B cell (primary cell): Measurements from ENCODE around the gene EXOC6. TPM values are rescaled to one million over a fixed set of nuclear protein-coding genes. Genes with fewer than 3 reads are reported as not detected.

Source experiments
- ATAC-seq: fragments of 200-7000 bp; cut with Tn5 transposase; one replicate; pipeline ENCODE4 v1.10.0; 2021; ENCODE audit warnings: low read depth, mild to moderate bottlenecking, moderate number of reproducible peaks, moderate library complexity
- CTCF ChIA-PET: fragments of 350-600 bp; sonication (Branson Sonifier 250); formaldehyde crosslinking; loops from one replicate; lab custom pipeline; 2021; ENCODE audit warnings: antibody characterized with exemption, inconsistent platforms; lab: Charles Lee
- POLR2A ChIA-PET: fragments of 350-600 bp; sonication (Branson Sonifier 250); formaldehyde crosslinking; loops from one replicate; lab custom pipeline; 2021; ENCODE audit warnings: antibody characterized with exemption; lab: Charles Lee
- DNase-seq: peaks from one replicate; pipeline ENCODE4 v3.0.0; 2013
- H2AFZ ChIP-seq: 2 replicates; pipeline ENCODE4 v1.6.1; 2012; ENCODE audit warnings: mild to moderate bottlenecking, low read depth, low read length; ENCODE audit not compliant: insufficient read depth, poor library complexity, severe bottlenecking
- H3K27ac ChIP-seq, 2 donors: 1 replicate in 1 of 2; 2 replicates in 1 of 2; pipeline ENCODE4 v1.5.1; 2012 to 2013; ENCODE audit warnings: low read length in 2 of 2, mild to moderate bottlenecking in 2 of 2, moderate library complexity in 1 of 2
- H3K27me3 ChIP-seq, 4 experiments: fragments of 200-600 bp in 1 of 4; sonication (generic) in 1 of 4; replicated peaks in 1 of 4; 1 replicate in 2 of 4; 2 replicates in 2 of 4; pipeline versions ENCODE4 v1.6.1 to v1.7.0; 2013 to 2016; ENCODE audit warnings: low read length in 3 of 4, mild to moderate bottlenecking in 2 of 4, mixed read lengths in 1 of 4, moderate library complexity in 1 of 4; ENCODE audit not compliant: insufficient read depth in 4 of 4, control insufficient read depth in 3 of 4; ENCODE audit errors: control extremely low read depth in 1 of 4
- H3K36me3 ChIP-seq, 2 experiments: replicated peaks in 1 of 2; 1 replicate in 1 of 2; 2 replicates in 1 of 2; pipeline versions ENCODE4 v1.6.1 to v1.7.1; 2013; ENCODE audit warnings: low read length in 1 of 2; ENCODE audit not compliant: insufficient read depth in 2 of 2, control insufficient read depth in 1 of 2; ENCODE audit errors: control extremely low read depth in 1 of 2, extremely low read depth in 1 of 2
- H3K4me1 ChIP-seq, 2 donors: fragments of 200-600 bp in 1 of 2; sonication (generic) in 1 of 2; 1 replicate in 1 of 2; 2 replicates in 1 of 2; pipeline versions ENCODE4 v1.5.1 to v1.6.1; 2013 to 2017; ENCODE audit warnings: low read length in 2 of 2; ENCODE audit not compliant: control insufficient read depth in 2 of 2, insufficient read depth in 2 of 2
- H3K4me2 ChIP-seq: replicated peaks from 2 replicates; pipeline ENCODE3; 2012; ENCODE audit warnings: mild to moderate bottlenecking, low read depth, low read length; ENCODE audit not compliant: poor library complexity, severe bottlenecking
- H3K4me3 ChIP-seq, 5 experiments: fragments of 200-600 bp in 1 of 5; sonication (generic) in 1 of 5; 1 replicate in 3 of 5; 2 replicates in 2 of 5; pipeline versions ENCODE4 v1.5.1 to v1.7.0; 2011 to 2016; ENCODE audit warnings: low read length in 4 of 5, mild to moderate bottlenecking in 4 of 5, low read depth in 2 of 5, control low read depth in 1 of 5, moderate library complexity in 1 of 5; ENCODE audit not compliant: insufficient read depth in 1 of 5; ENCODE audit errors: control extremely low read depth in 1 of 5, extremely low read depth in 1 of 5
- H3K79me2 ChIP-seq: fragments of 200-600 bp; sonication (generic); one replicate; pipeline ENCODE4 v1.6.0; 2016; ENCODE audit warnings: low read length; ENCODE audit not compliant: control insufficient read depth, insufficient read depth
- H3K9ac ChIP-seq: fragments of 200-600 bp; sonication (generic); 2 replicates; pipeline ENCODE4 v1.6.1; 2017; ENCODE audit warnings: mild to moderate bottlenecking, low read length, moderate library complexity
- H3K9me3 ChIP-seq, 3 donors: one replicate each; pipeline versions ENCODE4 v1.6.1 to v1.7.1; 2013; ENCODE audit warnings: low read length in 2 of 3; ENCODE audit not compliant: control insufficient read depth in 2 of 3, insufficient read depth in 1 of 3; ENCODE audit errors: control extremely low read depth in 1 of 3
- H4K20me1 ChIP-seq: 2 replicates; pipeline ENCODE4 v1.6.0; 2012; ENCODE audit warnings: mild to moderate bottlenecking, low read length; ENCODE audit not compliant: insufficient read depth, control insufficient read depth, poor library complexity, severe bottlenecking
- H3K27ac Mint-ChIP-seq: one replicate; pipeline ENCODE4 v1.8.0; 2021; ENCODE audit warnings: mixed read lengths
- H3K27me3 Mint-ChIP-seq: one replicate; pipeline ENCODE4 v1.8.0; 2021; ENCODE audit warnings: mixed read lengths
- H3K4me1 Mint-ChIP-seq: one replicate; pipeline ENCODE4 v1.8.0; 2021; ENCODE audit warnings: mixed read lengths
- H3K4me3 Mint-ChIP-seq: one replicate; pipeline ENCODE4 v1.8.0; 2021; ENCODE audit warnings: mixed read lengths
- H3K9me3 Mint-ChIP-seq: one replicate; pipeline ENCODE4 v1.8.0; 2022; ENCODE audit warnings: mixed read lengths; ENCODE audit not compliant: insufficient read depth
- EZH2 ChIP-seq: IDR thresholded peaks from 2 replicates; pipeline ENCODE4 v1.6.1; 2012; ENCODE audit warnings: borderline replicate concordance, low read depth, mild to moderate bottlenecking, moderate library complexity, low read length; ENCODE audit not compliant: insufficient read depth, poor library complexity, severe bottlenecking
- WGBS: methylation state at CpG from one replicate; pipeline ENCODE4 v1.1.5; 2013; ENCODE audit warnings: missing lambda C conversion rate; ENCODE audit not compliant: insufficient coverage; 5-methylcytosine and 5-hydroxymethylcytosine counted together
- intact Hi-C: fragments of 100-400 bp; cut with micrococcal nuclease; formaldehyde crosslinking; loops from one replicate; pipeline ENCODE4 v1.10.0; 2022
- polyA plus RNA-seq: library from polyadenylated mRNA; depleted of rRNA; stranded (reverse); fragments of >200 nt; gene quantifications from 2 replicates; pipeline ENCODE4 v1.2.3, GENCODE V29; 2012
- total RNA-seq, 2 donors: library from RNA; stranded (reverse); fragments of 120-200 nt in 1 of 2; gene quantifications; 1 replicate in 1 of 2; 2 replicates in 1 of 2; pipeline versions ENCODE4 v1.2.3 to v1.2.4, GENCODE V29; 2013 to 2022
- TF ChIP-seq, protein P1 (sequence below): fragments of 200-600 bp; IDR thresholded peaks from one replicate; pipeline ENCODE4 v1.8.0; 2022; ENCODE audit warnings: antibody characterized with exemption, mild to moderate bottlenecking

EXOC6 gene
- total and polyA plus RNA-seq, 2 donors (not counting 1 experiment from before 2014, with no cell fraction given): 7.9 to 22.6 TPM

DNA sequence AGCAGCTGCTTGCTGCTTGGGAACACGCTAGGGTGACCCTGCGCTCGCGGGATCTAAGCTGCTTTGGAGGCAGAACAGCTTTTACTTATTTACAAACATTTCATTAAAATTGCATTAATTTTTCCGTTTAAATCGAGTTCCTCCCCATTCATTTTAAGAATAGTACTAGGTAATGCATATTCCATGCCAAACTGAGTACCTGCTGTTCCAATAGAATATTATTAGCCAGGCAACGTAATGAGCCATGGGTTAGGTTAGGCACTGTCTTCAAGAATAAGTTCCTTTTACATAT is 860 bp downstream of the EXOC6 start:
- ATAC-seq: no peak
- Mint-ChIP-seq H3K27ac (peak overlapping the region; percentile 84), H3K27me3 (no peaks in the 10 kb centered on the region), H3K9me3 (no peaks in the 10 kb centered on the region), H3K4me3 (peak overlapping the region; percentile 87), H3K4me1 (peaks cover 34% of the 10 kb centered on the region)
- H3K27me3 ChIP-seq: no peaks in the 10 kb centered on the region
- intact Hi-C loops: loop anchor here (2.0 to 10.0 kb wide), 4 partner anchors 32 to 1437 kb away; partner anchors contain the start of genes CEP55, CPEB3, HECTD2 and MARCHF5
- peaks cover 0 to 1% (median 0%) of the 10 kb centered on the region in 3 donors for H3K9me3 ChIP-seq
- POLR2A ChIA-PET: interaction anchor here (1.1 to 2.0 kb wide), 3 partner anchors 106 to 258 kb away, joined by 3 to 61 read pairs (median 13); partner anchors contain the start of gene HHEX
- H4K20me1 ChIP-seq: no peaks in the 10 kb centered on the region
- H3K36me3 ChIP-seq: no peaks in the 10 kb centered on the region
- H3K27ac ChIP-seq: peak overlapping the region; percentile 40 to 84
- H3K4me2 ChIP-seq: peak overlapping the region; percentile 74
- H3K4me3 ChIP-seq: peak overlapping the region; percentile 61 to 83 (median 65)
- CTCF ChIA-PET: interaction anchor here (0.6 to 6.8 kb wide), 11 partner anchors 12 to 277 kb away, joined by 3 to 73 read pairs (median 4); partner anchors contain the start of gene HHEX
- H3K4me1 ChIP-seq: peaks cover 23 to 26% of the 10 kb centered on the region in 2 donors
- peak overlapping the region; percentile 90 for H2AFZ ChIP-seq
- DNase-seq: no peak
- no CpG with 5 or more reads among the region's 7 CpGs for WGBS
- peak overlapping the region; percentile 66 for H3K9ac ChIP-seq
- H3K79me2 ChIP-seq: peaks cover 49% of the 10 kb centered on the region
- TF ChIP-seq EZH2: no peak
- TF ChIP-seq, protein P1, sequence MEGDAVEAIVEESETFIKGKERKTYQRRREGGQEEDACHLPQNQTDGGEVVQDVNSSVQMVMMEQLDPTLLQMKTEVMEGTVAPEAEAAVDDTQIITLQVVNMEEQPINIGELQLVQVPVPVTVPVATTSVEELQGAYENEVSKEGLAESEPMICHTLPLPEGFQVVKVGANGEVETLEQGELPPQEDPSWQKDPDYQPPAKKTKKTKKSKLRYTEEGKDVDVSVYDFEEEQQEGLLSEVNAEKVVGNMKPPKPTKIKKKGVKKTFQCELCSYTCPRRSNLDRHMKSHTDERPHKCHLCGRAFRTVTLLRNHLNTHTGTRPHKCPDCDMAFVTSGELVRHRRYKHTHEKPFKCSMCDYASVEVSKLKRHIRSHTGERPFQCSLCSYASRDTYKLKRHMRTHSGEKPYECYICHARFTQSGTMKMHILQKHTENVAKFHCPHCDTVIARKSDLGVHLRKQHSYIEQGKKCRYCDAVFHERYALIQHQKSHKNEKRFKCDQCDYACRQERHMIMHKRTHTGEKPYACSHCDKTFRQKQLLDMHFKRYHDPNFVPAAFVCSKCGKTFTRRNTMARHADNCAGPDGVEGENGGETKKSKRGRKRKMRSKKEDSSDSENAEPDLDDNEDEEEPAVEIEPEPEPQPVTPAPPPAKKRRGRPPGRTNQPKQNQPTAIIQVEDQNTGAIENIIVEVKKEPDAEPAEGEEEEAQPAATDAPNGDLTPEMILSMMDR: no peak

DNA sequence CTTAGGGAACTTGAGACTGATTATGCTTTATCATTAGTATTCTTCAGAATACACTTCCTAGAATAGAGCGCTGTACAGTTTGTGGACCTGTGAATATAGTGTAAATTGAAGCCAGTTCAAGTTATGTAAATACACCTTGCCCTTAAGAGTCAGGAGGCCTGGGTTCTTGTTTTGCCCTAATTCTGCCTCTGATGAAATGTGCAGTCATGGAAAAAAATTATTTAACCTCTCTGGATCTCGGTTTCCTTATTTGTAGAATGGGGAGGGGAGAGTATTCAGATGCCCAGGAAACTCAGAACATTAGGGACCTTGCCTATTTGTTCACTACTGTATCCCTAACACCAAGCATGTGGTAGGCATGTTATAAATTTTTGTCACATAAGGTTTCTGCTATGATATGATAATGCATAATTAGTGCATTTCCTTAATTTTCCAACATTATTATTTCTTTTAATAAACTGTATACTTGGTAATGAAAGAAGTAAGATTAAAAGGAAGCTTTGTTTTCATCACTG is 1.3 kb downstream of the EXOC6 start:
- Mint-ChIP-seq H3K4me3 (peak overlapping the region; percentile 87), H3K27ac (peak overlapping the region; percentile 84), H3K27me3 (no peaks in the 10 kb centered on the region), H3K4me1 (peaks cover 37% of the 10 kb centered on the region), H3K9me3 (no peaks in the 10 kb centered on the region)
- Histone ChIP-seq H3K4me1 (peaks cover 23 to 26% of the 10 kb centered on the region in 2 donors), H3K4me2 (peak overlapping the region; percentile 74), H3K27ac (no peak overlapping the region), H3K79me2 (peaks cover 53% of the 10 kb centered on the region), H3K9ac (peak overlapping the region; percentile 66), H3K4me3 (peak overlapping the region; percentile 61 to 83 (median 65)), H3K9me3 (peaks cover 0 to 1% (median 0%) of the 10 kb centered on the region in 3 donors), H2AFZ (no peak overlapping the region), H3K27me3 (no peaks in the 10 kb centered on the region), H3K36me3 (no peaks in the 10 kb centered on the region), H4K20me1 (no peaks in the 10 kb centered on the region)
- ATAC-seq (no peak), DNase-seq (no peak)
- WGBS: no CpG with 5 or more reads among the region's 2 CpGs
- intact Hi-C loops: loop anchor here (2.0 to 10.0 kb wide), 4 partner anchors 31 to 1437 kb away; partner anchors contain the start of genes CEP55, CPEB3, HECTD2 and MARCHF5
- no peak for TF ChIP-seq EZH2
- TF ChIP-seq, protein P1: no peak
- ChIA-PET POLR2A (interaction anchor here (1.1 to 2.0 kb wide), 3 partner anchors 106 to 258 kb away, joined by 3 to 61 read pairs (median 13); partner anchors contain the start of gene HHEX), CTCF (interaction anchor here (0.6 to 6.8 kb wide), 12 partner anchors 11 to 278 kb away, joined by 3 to 73 read pairs (median 4); partner anchors contain the start of gene HHEX)
